Neuronal stem cell (in vitro differentiated cells): ENCODE data around the gene WWOX.

ENCODE experiments used
- DNase-seq: peaks from one replicate; pipeline ENCODE4 v3.0.0-alpha.2; 2013; ENCODE audit warnings: low spot score
- H2AFZ ChIP-seq: one replicate; pipeline ENCODE4 v1.6.1; 2013; ENCODE audit warnings: mild to moderate bottlenecking, low read length, inconsistent platforms
- H2AK5ac ChIP-seq: 2 replicates; pipeline ENCODE4 v1.6.1; 2013; ENCODE audit warnings: low read depth, mild to moderate bottlenecking, inconsistent platforms, low read length, moderate library complexity, mixed read lengths
- H2BK120ac ChIP-seq: 2 replicates; pipeline ENCODE4 v1.6.1; 2013; ENCODE audit warnings: low read depth, mild to moderate bottlenecking, inconsistent platforms, low read length, moderate library complexity, mixed read lengths
- H2BK12ac ChIP-seq: one replicate; pipeline ENCODE4 v1.6.1; 2013; ENCODE audit warnings: low read length, inconsistent platforms
- H2BK15ac ChIP-seq: 2 replicates; pipeline ENCODE4 v1.6.1; 2013; ENCODE audit warnings: mild to moderate bottlenecking, low read length, inconsistent platforms, mixed read lengths
- H2BK5ac ChIP-seq: one replicate; pipeline ENCODE4 v1.6.1; 2013; ENCODE audit warnings: inconsistent platforms, mild to moderate bottlenecking, low read length, moderate library complexity
- H3K14ac ChIP-seq: one replicate; pipeline ENCODE4 v1.6.1; 2013; ENCODE audit warnings: low read length, inconsistent platforms
- H3K18ac ChIP-seq: 2 replicates; pipeline ENCODE4 v1.6.1; 2013; ENCODE audit warnings: low read length, inconsistent platforms
- H3K23ac ChIP-seq: 2 replicates; pipeline ENCODE4 v1.6.1; 2013; ENCODE audit warnings: low read depth, mild to moderate bottlenecking, mixed read lengths, low read length, inconsistent platforms; ENCODE audit not compliant: poor library complexity
- H3K27ac ChIP-seq: replicated peaks from 3 replicates; pipeline ENCODE4 v1.5.1; 2013; ENCODE audit warnings: low read length, inconsistent platforms
- H3K27me3 ChIP-seq, 3 experiments: 2 replicates each; pipeline ENCODE4 v1.6.1; 2013; ENCODE audit warnings: low read length in 3 of 3, mild to moderate bottlenecking in 2 of 3, inconsistent platforms in 1 of 3, low read depth in 1 of 3, mixed read lengths in 1 of 3, moderate library complexity in 1 of 3; ENCODE audit not compliant: control insufficient read depth in 3 of 3, insufficient read depth in 3 of 3
- H3K36me3 ChIP-seq, 2 donors: replicated peaks in 1 of 2; 2 replicates each; pipeline ENCODE4 v1.6.1; 2013; ENCODE audit warnings: low read length in 2 of 2; ENCODE audit not compliant: control insufficient read depth in 2 of 2, insufficient read depth in 2 of 2
- H3K4ac ChIP-seq: 2 replicates; pipeline ENCODE4 v1.6.1; 2013; ENCODE audit warnings: inconsistent platforms, mild to moderate bottlenecking, low read length, moderate library complexity
- H3K4me1 ChIP-seq, 2 donors: 1 replicate in 1 of 2; 2 replicates in 1 of 2; pipeline ENCODE4 v1.6.1; 2013; ENCODE audit warnings: low read length in 2 of 2, low read depth in 1 of 2; ENCODE audit not compliant: control insufficient read depth in 2 of 2, insufficient read depth in 1 of 2
- H3K4me2 ChIP-seq: one replicate; pipeline ENCODE4 v1.6.1; 2013; ENCODE audit warnings: mild to moderate bottlenecking, low read length, inconsistent platforms; ENCODE audit not compliant: insufficient read depth, poor library complexity, severe bottlenecking
- H3K4me3 ChIP-seq, 2 donors: 2 replicates each; pipeline ENCODE4 v1.5.1; 2013; ENCODE audit warnings: low read length in 2 of 2, mild to moderate bottlenecking in 2 of 2, inconsistent platforms in 1 of 2, moderate library complexity in 1 of 2
- H3K79me1 ChIP-seq: one replicate; pipeline ENCODE4 v1.6.1; 2013; ENCODE audit warnings: low read depth, mild to moderate bottlenecking, inconsistent platforms, low read length, moderate library complexity
- H3K9ac ChIP-seq: one replicate; pipeline ENCODE4 v1.6.1; 2013; ENCODE audit warnings: mild to moderate bottlenecking, low read depth, low read length, inconsistent platforms; ENCODE audit not compliant: poor library complexity
- H3K9me3 ChIP-seq, 2 donors: replicated peaks in 1 of 2; 2 replicates each; pipeline versions ENCODE3 to v1.6.1; 2013; ENCODE audit warnings: low read length in 2 of 2, mild to moderate bottlenecking in 2 of 2, inconsistent platforms in 1 of 2, low read depth in 1 of 2, mixed read lengths in 1 of 2, moderate library complexity in 1 of 2; ENCODE audit not compliant: control insufficient read depth in 2 of 2, insufficient read depth in 1 of 2
- H4K8ac ChIP-seq: one replicate; pipeline ENCODE4 v1.6.1; 2013; ENCODE audit warnings: low read depth, mild to moderate bottlenecking, inconsistent platforms, low read length, moderate library complexity
- H4K91ac ChIP-seq: one replicate; pipeline ENCODE4 v1.6.1; 2013; ENCODE audit warnings: low read length, low read depth, mild to moderate bottlenecking, inconsistent platforms; ENCODE audit not compliant: poor library complexity
- WGBS, 2 donors: extraction: QIAGEN DNeasy Blood & Tissue Kit; methylation state at CpG; one replicate each; pipeline ENCODE4 v1.1.7; 2013; ENCODE audit warnings: missing lambda C conversion rate in 2 of 2, mixed read lengths in 1 of 2; ENCODE audit not compliant: insufficient read length in 2 of 2, insufficient replicate concordance in 1 of 2; ENCODE audit errors: extremely low coverage in 2 of 2; 5-methylcytosine and 5-hydroxymethylcytosine counted together

The WWOX gene

DNA sequence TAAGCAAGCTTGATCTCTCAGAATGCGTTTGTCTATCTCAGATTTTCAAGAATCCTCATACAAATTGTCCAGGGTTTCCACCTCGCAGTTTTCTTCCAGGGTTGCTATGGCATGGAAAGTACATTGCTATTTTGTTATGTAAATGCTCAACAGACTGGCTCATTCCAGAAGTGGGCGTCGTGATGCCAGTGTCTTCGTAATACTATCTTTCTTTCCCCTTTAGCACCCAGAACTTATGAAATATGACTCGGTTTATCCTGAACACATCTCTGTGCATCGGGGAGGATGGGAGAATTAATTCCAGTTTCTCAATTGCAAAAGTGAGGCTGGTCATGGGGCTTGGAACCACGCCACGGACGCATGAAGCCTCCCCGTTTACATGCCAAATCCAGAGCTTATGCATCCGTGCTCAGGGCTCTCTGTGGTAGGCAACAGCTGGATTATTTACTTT lies 405.0 kb downstream of the WWOX start:
- H2BK120ac ChIP-seq = no peak overlapping the region
- H4K8ac ChIP-seq = no peak overlapping the region
- H3K36me3 ChIP-seq = no peaks in the 10 kb centered on the region
- no peak overlapping the region for H2BK5ac ChIP-seq
- no peak overlapping the region for H2BK15ac ChIP-seq
- WGBS, 2 donors = no CpG with 5 or more reads among the region's 12 CpGs
- no peak overlapping the region for H3K4me2 ChIP-seq
- H3K27ac ChIP-seq = no peak overlapping the region
- H2AK5ac ChIP-seq = no peak overlapping the region
- H3K14ac ChIP-seq = no peak overlapping the region
- no peak overlapping the region for H3K9ac ChIP-seq
- no peak overlapping the region for H3K4me3 ChIP-seq
- no peaks in the 10 kb centered on the region for H3K9me3 ChIP-seq
- no peak for DNase-seq
- no peak overlapping the region for H2AFZ ChIP-seq
- H3K4ac ChIP-seq = no peak overlapping the region
- H3K18ac ChIP-seq = peak overlapping the region; percentile 20
- no peak overlapping the region for H4K91ac ChIP-seq
- no peaks in the 10 kb centered on the region for H3K27me3 ChIP-seq
- no peak overlapping the region for H2BK12ac ChIP-seq
- no peak overlapping the region for H3K23ac ChIP-seq
- H3K4me1 ChIP-seq = peaks cover 11 to 16% of the 10 kb centered on the region in 2 donors
- no peaks in the 10 kb centered on the region for H3K79me1 ChIP-seq

DNA sequence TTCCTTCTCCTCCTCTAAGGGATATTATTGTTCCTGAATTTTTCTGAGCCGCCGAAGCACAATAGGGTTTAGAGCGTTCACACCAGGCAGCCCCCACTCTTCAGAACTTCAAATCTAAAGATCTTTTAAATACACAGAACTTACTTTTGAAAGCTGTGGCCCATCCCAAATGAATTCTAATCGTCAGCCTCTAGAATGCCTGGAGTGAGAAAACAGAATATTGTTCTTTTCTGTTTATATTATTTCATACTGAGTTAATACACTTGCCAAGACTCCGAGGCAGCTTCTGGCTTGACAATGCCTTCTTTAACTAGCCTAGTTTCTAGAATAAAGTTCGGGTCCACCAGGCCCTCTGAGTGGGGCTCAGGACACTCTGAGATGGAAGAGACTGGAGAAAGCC lies 405.6 kb downstream of the WWOX start:
- Histone ChIP-seq H2AK5ac (peak overlapping the region; percentile 3), H3K14ac (no peak overlapping the region), H3K18ac (no peak overlapping the region), H3K36me3 (no peaks in the 10 kb centered on the region), H2BK5ac (no peak overlapping the region), H4K8ac (no peak overlapping the region), H3K27ac (peak overlapping the region; percentile 8), H2BK12ac (no peak overlapping the region), H3K9ac (no peak overlapping the region), H3K4me3 (no peak overlapping the region), H3K79me1 (no peaks in the 10 kb centered on the region), H3K27me3 (no peaks in the 10 kb centered on the region), H4K91ac (no peak overlapping the region), H3K9me3 (no peaks in the 10 kb centered on the region), H3K23ac (no peak overlapping the region), H3K4me2 (no peak overlapping the region), H2BK15ac (no peak overlapping the region), H3K4ac (no peak overlapping the region), H3K4me1 (peaks cover 10 to 16% of the 10 kb centered on the region in 2 donors), H2BK120ac (no peak overlapping the region), H2AFZ (peak overlapping the region; percentile 57)
- no CpG with 5 or more reads among the region's 6 CpGs for WGBS, 2 donors
- DNase-seq = no peak

DNA sequence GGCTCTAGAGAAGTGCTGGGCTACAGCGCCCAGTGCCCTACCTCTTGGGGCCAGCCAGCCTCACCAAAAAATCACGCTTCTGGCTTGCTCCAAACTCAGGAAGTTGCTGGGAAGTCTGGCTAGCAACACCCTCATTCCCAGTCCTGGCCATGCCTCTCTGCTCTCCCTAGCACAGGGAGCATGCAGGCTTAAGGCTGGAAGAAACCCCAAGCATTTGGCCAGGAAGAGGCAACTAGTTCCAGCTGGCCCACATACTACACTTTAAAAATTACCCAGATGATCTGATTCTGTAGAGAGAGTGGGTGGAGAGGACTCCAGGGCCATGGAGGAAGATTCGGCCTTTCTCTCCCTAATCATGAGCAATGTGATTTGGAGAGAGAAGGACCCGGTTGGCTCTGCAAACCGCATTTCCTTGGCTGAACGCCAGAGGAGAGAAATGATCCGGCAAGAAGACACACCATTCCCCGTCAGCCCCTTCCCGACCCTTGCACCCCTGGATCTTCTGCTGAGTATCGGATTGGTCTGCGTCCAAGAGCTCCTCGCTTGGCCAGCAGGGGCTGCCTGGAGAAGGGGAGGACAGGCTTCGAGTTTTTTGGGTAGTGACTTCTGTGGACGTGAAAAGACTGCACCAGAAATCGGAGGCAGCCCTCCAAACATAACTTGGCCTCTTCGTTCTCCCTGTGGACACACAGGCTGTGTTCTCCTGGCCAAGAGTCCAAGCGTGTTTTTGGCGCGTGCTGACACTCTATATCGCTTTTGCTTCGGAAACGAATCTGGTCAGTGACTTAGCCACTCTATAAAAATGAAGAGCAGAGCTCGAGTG lies 406.3 kb downstream of the WWOX start:
- Histone ChIP-seq H3K79me1 (no peaks in the 10 kb centered on the region), H2AFZ (peak overlapping the region; percentile 57), H3K9me3 (no peaks in the 10 kb centered on the region), H3K4me2 (no peak overlapping the region), H4K8ac (no peak overlapping the region), H3K4ac (no peak overlapping the region), H2BK12ac (no peak overlapping the region), H2BK15ac (no peak overlapping the region), H3K14ac (no peak overlapping the region), H3K4me1 (peaks cover 8 to 15% of the 10 kb centered on the region in 2 donors), H3K23ac (no peak overlapping the region), H3K4me3 (no peak overlapping the region), H3K18ac (peak overlapping the region; percentile 15), H4K91ac (no peak overlapping the region), H2BK120ac (no peak overlapping the region), H2BK5ac (no peak overlapping the region), H3K36me3 (no peaks in the 10 kb centered on the region), H3K27me3 (no peaks in the 10 kb centered on the region), H3K9ac (no peak overlapping the region), H2AK5ac (peak overlapping the region; percentile 3), H3K27ac (no peak overlapping the region)
- WGBS, 2 donors = no CpG with 5 or more reads among the region's 23 CpGs
- DNase-seq = no peak

DNA sequence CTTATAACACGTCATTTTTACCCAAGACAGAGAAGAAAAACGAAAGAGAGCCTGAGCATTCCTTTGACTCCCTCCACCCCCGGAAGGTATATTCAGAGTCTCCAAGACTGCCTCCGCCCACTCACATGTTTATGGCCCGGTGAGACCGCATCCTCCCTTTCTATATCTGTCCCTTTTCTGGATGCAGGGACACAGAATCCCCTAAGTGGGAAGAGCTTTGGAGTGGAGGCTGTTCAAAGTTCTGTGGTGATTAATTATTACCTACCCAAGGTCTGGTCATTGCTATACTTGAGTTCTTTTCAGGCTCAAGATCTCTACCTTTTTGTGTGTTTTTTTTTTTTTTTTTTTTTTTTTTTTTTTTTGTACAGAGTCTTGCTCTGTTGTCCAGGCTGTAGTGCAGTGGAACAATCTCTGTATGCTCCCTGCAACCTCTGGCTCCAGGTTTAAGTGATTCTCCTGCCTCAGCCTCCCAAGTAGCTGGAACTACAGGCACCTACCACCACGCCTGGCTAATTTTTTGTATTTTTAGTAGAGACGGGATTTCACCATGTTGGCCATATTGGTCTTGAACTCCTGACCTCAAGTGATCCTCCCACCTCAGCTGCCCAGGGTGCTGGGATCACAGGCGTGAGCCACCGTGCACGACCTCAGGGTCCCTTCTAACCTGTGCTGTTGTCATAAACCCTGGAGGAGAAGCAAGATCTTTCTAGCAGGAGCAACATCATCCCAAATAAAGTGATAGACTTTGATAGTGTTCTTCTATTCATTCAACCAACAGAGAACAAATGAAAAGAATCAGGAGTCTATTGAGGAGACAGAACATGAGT lies 407.1 kb downstream of the WWOX start:
- Histone ChIP-seq H2BK5ac (no peak overlapping the region), H3K18ac (no peak overlapping the region), H2AK5ac (no peak overlapping the region), H2BK120ac (no peak overlapping the region), H3K4me2 (no peak overlapping the region), H3K27ac (no peak overlapping the region), H3K9me3 (no peaks in the 10 kb centered on the region), H2BK15ac (no peak overlapping the region), H4K8ac (no peak overlapping the region), H3K4me3 (no peak overlapping the region), H3K9ac (no peak overlapping the region), H4K91ac (no peak overlapping the region), H3K14ac (no peak overlapping the region), H3K4ac (no peak overlapping the region), H2BK12ac (no peak overlapping the region), H2AFZ (no peak overlapping the region), H3K4me1 (peaks cover 6 to 16% of the 10 kb centered on the region in 2 donors), H3K27me3 (no peaks in the 10 kb centered on the region), H3K79me1 (no peaks in the 10 kb centered on the region), H3K23ac (no peak overlapping the region), H3K36me3 (no peaks in the 10 kb centered on the region)
- no CpG with 5 or more reads among the region's 11 CpGs for WGBS, 2 donors
- DNase-seq = no peak
